GM21528 (cell line): Measurements from ENCODE around the gene DNM3.

Experiments
- ATAC-seq: cut with Tn5 transposase; IDR thresholded peaks from one replicate; pipeline ENCODE4 v1.9.1; 2021; ENCODE audit warnings: mild to moderate bottlenecking, moderate library complexity; ENCODE audit not compliant: unreplicated experiment, low FRiP score

The DNM3 gene

DNA sequence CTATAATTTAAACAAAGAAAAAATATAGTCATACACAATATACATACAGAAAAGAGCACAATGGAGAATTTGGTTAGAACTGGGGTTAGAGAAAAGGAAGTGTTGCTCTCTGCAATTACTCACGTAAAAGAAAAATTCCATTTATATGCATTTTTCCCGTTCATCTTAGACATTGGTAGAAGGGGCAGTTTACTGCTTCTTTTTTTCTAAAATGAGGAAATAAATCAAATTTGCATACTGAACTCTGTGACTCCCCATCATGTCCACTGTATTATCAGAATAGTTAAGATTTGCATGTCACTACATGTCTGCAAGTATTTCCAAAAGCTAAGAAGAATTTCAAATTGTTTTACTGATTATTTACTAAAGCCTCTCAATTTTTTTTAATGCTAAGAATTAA, 535.1 kb downstream of the DNM3 start:
- no peak for ATAC-seq

GRCh38 chr1:172377565-172377964, 536.3 kb downstream of the DNM3 start:
- ATAC-seq = no peak

DNA sequence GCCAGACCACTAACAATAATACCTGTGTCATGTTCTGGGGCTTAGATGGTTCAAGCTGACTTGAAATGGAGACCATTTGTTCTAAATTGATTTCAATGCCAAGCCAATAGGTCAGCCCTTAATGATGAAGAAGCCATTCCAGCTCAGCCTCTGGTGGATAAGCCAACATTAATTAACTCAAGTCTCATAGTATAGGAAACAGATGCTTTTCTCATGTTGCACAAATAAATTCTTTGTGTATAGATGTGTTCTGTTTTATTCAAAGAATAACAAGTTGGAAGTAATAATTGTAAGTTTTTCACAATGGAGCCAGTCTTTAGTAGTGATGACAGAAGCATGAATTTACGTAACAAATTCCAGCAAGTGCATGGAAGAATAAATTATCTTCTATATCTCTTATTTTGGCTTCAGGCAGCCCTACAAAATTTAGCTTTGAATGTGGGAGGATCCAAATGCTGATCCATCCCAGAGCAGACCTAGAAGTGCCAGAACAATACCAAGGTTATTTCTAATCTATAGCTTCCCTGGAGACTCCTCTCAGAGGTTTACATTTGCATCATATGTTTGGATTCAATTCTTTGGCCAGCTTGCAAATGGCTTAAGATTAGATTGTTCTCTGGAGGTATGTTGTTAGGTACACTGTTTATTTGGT, 536.9 kb downstream of the DNM3 start:
- ATAC-seq = no peak

DNA sequence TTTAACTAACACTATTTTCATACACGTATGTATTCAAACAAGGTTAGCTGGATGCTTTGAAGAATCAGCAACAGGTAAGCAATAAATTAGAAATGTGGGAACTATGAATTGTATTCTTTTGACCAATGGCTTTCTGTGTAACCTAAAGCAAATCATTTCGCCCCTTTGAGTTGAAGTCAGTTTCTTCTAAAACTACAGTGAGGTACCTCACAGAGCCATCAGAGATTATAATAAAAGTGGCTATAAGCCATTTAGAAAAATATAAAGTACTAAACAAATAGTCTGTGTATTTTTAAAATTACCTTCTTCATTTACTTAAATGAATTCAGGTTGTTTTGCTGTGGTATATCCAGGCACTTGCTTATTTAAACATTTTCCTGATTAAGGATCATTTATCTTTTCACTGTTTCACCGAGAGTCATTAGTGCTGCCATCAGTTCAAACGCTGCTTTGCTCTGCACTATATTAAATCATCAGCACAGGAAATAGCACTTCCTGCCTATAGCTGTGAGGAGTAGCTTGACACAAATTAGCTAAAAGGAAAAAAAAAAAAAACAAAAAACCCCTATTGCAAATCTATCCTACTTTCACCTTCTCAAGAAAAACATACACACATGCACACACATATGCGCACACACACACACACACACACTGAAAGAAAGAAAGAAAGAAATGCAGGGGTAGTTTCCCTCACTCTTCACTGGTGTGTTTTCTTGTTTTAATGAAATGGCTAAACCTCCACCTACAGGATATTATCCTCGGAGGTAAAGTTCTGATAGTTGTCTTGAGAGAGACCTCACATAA, 539.3 kb downstream of the DNM3 start:
- peak; percentile 89 for ATAC-seq

GRCh38 chr1:172381946-172382345, 540.6 kb downstream of the DNM3 start:
- ATAC-seq = no peak

- ATAC-seq = no peak
Observed at GRCh38 chr1:172382406-172382805, 541.1 kb downstream of the DNM3 start.

DNA sequence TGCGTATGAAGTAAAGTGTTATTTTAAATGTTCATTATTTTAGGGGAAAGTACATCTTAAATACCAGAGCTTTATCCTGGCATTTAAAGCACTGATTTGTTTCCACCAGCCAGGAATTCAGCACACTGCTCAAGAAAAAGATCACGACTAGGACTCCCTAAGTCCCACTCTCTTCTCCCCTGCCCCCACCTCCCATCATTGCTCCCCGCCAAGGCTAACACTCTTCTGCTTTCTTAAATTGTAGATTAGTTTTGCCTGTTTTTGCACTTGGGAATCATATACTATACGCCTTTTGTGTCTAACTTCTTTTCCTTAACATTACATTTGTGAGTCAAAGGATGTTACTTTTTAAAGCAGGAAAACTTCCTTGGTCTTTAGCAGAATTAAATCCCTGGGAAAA, 541.7 kb downstream of the DNM3 start:
- ATAC-seq = no peak

DNA sequence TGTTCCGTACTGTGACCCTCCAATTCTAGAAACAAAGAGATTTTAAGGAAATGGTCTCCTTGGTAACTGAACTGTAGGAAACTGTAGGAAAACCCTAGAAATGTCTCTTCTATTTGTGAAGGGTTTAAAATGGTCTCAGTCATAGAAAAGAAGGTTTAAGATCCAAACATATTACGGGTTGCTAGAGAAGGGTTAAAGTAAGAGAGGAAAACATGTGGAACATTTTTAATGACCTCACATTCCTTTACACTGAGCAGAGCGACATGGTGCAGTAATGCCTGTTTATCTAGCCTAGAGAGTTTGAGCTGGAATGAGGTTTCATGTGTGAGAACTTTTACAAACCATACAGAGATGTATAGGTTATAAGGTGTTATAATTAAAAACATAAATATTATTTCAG, 542.2 kb downstream of the DNM3 start:
- no peak for ATAC-seq

DNA sequence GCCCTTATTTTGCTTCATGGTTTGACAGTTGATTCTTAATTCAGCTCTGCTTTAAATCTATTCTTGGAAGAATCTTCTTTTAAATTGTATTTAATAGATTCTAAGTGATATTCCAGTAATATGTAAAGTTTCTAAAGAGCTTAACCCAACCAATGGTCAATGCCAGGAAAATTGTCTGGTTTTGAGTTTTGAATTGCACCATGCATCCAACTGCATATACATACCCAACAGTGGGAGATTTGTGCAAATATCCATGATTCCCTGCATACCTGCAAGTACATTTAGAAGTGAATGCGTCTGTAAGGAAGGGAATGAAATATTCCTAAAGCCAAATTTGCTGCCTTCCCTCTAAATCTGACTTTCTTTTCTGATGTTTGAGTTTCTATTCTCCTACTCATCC, 543.4 kb downstream of the DNM3 start:
- no peak for ATAC-seq

DNA sequence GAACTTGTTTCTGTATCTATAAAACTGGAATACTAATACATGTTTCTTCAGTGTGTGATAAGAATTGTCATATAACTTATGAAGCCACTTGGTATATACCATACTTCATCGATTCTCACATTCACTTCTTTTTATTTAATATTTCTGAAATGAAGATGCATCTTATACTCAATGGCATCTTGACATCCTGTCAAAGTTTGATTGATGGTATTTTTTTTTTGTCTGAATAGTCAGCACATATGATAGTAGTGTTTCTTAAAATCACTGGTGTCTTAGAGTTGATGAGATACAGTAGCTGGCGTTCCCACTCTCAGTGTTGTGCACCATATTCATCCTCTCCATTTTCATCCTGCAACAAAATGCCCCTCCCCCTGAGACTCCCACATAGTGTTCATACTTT, 544.7 kb downstream of the DNM3 start:
- ATAC-seq = no peak

DNA sequence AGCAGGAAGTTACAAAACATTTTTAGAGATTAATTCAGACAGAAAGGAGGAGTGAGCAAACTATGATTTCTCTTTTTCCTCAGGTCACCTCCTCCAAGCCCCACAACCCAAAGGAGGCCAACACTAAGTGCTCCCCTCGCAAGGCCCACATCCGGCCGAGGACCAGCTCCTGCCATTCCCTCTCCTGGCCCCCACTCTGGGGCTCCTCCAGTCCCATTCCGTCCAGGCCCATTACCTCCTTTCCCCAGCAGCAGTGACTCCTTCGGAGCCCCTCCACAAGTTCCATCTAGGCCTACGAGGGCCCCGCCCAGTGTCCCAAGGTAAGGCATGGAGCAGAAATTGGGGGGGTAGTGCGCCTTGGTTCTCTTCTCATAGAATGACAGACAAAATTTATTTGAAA, 547.2 kb downstream of the DNM3 start:
- ATAC-seq = no peak

- peak; percentile 11 for ATAC-seq
Observed at GRCh38 chr1:172390301-172390682, 549.0 kb downstream of the DNM3 start.

GRCh38 chr1:172390683-172391551, 549.6 kb downstream of the DNM3 start:
- ATAC-seq = peak; percentile 65

- no peak for ATAC-seq
Observed at GRCh38 chr1:172391976-172392375, 550.7 kb downstream of the DNM3 start.

- no peak for ATAC-seq
Observed at GRCh38 chr1:172393354-172393753, 552.1 kb downstream of the DNM3 start.

DNA sequence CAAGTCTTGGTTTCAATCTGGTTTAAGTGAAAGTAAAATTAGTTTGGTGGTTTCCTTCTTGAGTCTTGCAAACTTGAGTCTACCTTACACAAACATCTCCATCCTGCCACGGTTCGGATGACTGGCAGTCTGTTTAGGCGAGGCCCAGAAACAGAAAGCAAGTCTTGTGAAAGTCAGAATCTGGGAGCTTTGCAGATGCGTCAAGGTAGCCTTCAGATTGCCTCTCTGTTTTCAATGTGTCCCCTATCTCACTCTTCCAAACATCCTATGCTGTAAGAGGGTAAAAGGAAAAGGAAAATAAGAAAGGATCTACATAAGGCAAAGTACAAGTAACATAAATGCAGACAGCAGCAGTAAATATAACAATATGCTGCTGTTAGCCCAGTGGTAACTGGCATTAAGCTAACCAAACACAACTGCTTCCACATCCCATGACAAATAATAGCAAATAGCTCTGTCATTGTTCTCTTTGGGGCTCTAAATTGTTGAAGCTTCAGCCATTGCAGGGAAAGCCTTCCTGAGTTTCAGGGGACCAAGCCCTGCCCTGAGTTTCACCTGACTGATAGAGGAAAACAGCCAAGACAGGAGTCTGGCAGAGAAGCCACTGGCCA, 552.9 kb downstream of the DNM3 start:
- peak; percentile 79 for ATAC-seq

- ATAC-seq = no peak
Observed at GRCh38 chr1:172394811-172395210, 553.5 kb downstream of the DNM3 start.

DNA sequence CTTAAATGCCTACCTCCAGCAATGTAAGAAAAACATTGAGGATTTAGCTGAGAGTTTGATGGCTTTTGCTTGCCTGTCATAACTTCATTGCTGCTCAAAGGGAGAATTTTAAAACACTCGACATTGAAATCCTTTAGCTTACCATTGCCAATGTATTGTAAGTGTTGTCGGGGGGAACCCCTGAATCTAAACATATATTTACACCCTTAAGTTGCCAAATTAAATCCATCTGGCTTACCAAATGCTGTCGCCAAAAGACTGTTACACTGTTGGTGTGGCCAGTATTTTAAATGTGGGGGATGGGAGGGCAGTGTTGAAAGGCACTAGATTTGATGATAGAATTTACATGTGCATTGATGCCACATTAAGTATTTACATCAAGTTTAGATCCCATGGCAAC, 554.3 kb downstream of the DNM3 start:
- no peak for ATAC-seq

DNA sequence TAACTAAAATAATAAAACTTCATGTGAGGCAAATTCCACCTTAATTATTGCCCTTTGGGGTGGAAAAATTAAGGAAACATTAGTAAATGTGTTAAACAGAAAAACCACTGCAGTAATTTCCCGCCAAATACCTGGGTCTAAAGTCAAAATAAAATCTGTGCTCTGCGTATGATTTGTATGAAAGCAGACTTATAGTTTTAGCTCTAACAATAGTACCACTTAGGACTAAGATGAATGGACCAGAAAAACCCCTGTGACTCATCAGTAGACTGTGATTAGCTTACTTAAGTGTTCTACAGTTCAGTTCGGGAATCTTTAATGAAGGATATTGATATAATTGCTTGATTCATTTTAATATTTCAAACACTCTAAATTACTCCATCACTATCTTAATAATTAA, 555.9 kb downstream of the DNM3 start:
- ATAC-seq = no peak

DNA sequence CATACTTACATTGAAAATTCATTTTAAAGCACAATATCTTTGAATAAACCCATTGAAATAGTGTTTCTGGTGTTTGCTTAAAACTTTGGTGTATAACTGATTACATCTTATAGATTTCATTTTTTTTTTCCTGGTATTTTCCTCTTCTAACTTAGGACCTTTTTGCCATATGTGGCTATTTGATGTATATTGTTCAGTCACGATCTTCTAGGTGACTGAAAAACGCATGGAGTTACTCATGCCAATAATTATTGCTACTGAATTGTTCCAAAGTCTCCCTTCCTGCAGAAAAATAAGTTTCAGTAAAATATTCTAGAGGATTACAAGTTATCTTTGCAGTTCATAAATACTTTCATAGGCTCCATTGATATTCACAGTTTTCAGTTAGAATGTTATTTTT, 556.3 kb downstream of the DNM3 start:
- ATAC-seq = no peak

DNA sequence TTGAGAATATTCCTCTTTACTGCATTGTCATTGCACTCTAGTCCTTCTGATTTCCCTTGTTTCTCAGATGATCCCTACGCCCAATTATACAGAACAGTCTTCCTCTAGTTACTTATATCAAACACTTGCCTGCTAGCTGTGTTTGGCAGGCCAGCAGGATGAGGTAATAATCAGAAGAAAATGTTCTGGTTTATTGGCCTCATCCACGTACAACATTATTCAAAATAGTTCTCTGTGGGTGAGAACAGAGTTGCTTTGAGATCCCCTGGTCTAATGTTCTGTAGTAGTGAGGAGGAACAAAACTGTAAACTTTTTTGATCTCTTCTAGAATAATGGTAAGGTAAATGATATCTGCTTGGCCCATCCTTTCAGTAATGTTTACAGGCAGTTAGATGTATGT, 556.9 kb downstream of the DNM3 start:
- ATAC-seq = no peak
